ENCODE measurements around the gene KRT83.

Gene KRT83

DNA sequence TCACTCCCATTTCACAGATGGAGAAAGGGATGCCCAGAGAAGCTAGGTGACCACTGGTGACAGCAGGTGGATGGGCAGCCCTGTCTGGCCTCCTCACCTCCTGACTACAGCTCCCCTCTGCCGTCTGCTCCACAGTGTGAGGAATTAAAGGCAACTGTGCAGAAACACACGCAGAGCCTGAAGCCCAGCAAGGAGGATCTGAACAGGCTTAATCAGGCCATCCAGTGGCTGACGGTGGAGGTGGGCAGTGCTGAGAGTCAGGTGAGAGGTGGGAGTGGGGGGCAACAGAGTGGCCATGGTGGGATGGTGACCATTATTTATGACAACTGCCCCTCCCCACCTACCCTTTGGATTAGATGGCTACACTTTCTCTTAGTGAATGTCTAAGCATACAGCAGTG is 45.5 kb downstream of the KRT83 start:
- no peak overlapping the region for H3K9ac ChIP-seq (ENCODE audit: low read depth, low read length, poor library complexity, severe bottlenecking)
- peaks cover 21% of the 10 kb centered on the region for H3K4me1 ChIP-seq (ENCODE audit: insufficient read depth, low read length, poor library complexity, severe bottlenecking)
- H3K4me3 ChIP-seq (ENCODE audit: low read length, poor library complexity, severe bottlenecking), result no peak overlapping the region
- no peaks in the 10 kb centered on the region for H3K9me3 ChIP-seq (ENCODE audit: insufficient read depth, low read depth, low read length)
- no peak overlapping the region for H2AFZ ChIP-seq (ENCODE audit: low read length)
- TF ChIP-seq, protein P1, sequence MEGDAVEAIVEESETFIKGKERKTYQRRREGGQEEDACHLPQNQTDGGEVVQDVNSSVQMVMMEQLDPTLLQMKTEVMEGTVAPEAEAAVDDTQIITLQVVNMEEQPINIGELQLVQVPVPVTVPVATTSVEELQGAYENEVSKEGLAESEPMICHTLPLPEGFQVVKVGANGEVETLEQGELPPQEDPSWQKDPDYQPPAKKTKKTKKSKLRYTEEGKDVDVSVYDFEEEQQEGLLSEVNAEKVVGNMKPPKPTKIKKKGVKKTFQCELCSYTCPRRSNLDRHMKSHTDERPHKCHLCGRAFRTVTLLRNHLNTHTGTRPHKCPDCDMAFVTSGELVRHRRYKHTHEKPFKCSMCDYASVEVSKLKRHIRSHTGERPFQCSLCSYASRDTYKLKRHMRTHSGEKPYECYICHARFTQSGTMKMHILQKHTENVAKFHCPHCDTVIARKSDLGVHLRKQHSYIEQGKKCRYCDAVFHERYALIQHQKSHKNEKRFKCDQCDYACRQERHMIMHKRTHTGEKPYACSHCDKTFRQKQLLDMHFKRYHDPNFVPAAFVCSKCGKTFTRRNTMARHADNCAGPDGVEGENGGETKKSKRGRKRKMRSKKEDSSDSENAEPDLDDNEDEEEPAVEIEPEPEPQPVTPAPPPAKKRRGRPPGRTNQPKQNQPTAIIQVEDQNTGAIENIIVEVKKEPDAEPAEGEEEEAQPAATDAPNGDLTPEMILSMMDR (conservative IDR thresholded peaks at IDR 0.05; ENCODE audit: low read length), result no peak
- TF ChIP-seq EZH2phosphoT487 (IDR thresholded peaks at IDR 0.05; ENCODE audit: borderline replicate concordance), result no peak
- H3K9me2 ChIP-seq (replicated peaks; ENCODE audit: low read depth, low read length), result no peaks in the 10 kb centered on the region
- H3F3A ChIP-seq (ENCODE audit: low read depth), result no peaks in the 10 kb centered on the region
- H3K79me2 ChIP-seq (ENCODE audit: insufficient read depth, low read length), result no peaks in the 10 kb centered on the region
- H3K4me2 ChIP-seq (ENCODE audit: low read depth, low read length, poor library complexity, severe bottlenecking), result no peak overlapping the region
- no peaks in the 10 kb centered on the region for H4K20me1 ChIP-seq (ENCODE audit: insufficient read depth, low read length, poor library complexity, severe bottlenecking)
- no peaks in the 10 kb centered on the region for H3K27me3 ChIP-seq (ENCODE audit: insufficient read depth, low read length, poor library complexity, severe bottlenecking)
- H3K36me3 ChIP-seq (ENCODE audit: insufficient read depth, low read length), result no peaks in the 10 kb centered on the region

DNA sequence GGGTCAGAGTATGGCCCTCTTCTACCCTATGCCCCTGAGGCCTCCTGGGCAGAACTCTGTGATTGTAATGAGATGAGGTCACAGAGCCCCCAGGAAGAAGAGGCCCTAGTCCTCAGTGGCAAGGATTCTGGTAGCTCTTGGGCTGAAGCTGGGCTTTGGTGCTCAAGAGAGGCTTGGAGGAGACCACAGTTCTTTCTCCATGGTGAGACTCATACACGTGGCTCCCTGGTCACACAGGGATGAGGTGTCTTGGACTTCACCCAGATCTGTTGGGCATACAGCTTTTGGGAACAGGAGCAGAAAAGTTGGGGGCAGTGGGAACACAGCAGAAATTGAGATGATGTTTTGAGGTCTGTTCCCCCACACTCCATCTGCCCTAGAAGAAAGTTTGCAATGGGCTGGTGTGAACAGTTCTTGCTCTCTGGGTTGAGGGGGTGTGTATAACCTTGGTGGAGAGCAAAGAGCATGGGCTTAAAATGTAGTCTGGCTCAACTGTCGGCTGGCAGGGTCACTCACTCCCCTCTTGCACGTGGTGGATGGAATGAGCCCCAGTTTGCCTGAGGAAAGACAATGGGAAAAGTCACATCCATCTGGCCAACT is 46.6 kb downstream of the KRT83 start, which contains the start of gene KRT86:
KRT86 (plus strand) TSS at position 125 of the 600 bp plus-strand sequence. CDS start 27,272 bp downstream, outside the sequence.
- no peaks in the 10 kb centered on the region for H3K9me3 ChIP-seq (ENCODE audit: insufficient read depth, low read depth, low read length)
- no peaks in the 10 kb centered on the region for H3K27me3 ChIP-seq (ENCODE audit: insufficient read depth, low read length, poor library complexity, severe bottlenecking)
- H3K9me2 ChIP-seq (replicated peaks; ENCODE audit: low read depth, low read length), result no peaks in the 10 kb centered on the region
- peaks cover 21% of the 10 kb centered on the region for H3K4me1 ChIP-seq (ENCODE audit: insufficient read depth, low read length, poor library complexity, severe bottlenecking)
- H3K79me2 ChIP-seq (ENCODE audit: insufficient read depth, low read length), result no peaks in the 10 kb centered on the region
- no peaks in the 10 kb centered on the region for H3F3A ChIP-seq (ENCODE audit: low read depth)
- H4K20me1 ChIP-seq (ENCODE audit: insufficient read depth, low read length, poor library complexity, severe bottlenecking), result no peaks in the 10 kb centered on the region
- H3K4me2 ChIP-seq (ENCODE audit: low read depth, low read length, poor library complexity, severe bottlenecking), result no peak within 1 kb of the TSS
- no peak within 1 kb of the TSS for H2AFZ ChIP-seq (ENCODE audit: low read length)
- H3K9ac ChIP-seq (ENCODE audit: low read depth, low read length, poor library complexity, severe bottlenecking), result no peak within 1 kb of the TSS
- no peak within 1 kb of the TSS for H3K4me3 ChIP-seq (ENCODE audit: low read length, poor library complexity, severe bottlenecking)
- H3K36me3 ChIP-seq (ENCODE audit: insufficient read depth, low read length), result no peaks in the 10 kb centered on the region
- TF ChIP-seq, protein P1 (conservative IDR thresholded peaks at IDR 0.05; ENCODE audit: low read length), result no peak
- no peak for TF ChIP-seq EZH2phosphoT487 (IDR thresholded peaks at IDR 0.05; ENCODE audit: borderline replicate concordance)

DNA sequence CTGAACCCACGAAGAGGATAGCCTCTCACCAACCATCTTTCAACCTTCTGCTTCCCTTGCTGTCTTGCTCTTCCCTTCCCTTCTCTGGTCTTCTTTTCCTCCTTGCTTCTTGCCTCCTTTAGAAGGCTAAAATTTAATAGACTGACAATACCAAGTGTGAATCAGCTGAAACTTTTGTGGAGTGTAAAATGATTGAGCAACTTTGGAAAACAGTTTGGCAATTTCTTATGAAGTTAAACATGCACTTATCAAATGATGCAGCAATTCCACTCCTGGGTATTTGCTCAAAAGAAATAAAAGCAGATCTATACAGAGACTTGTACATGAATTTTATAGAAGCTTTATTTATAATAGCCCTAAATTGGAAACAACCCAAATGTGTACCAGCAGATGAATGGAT is 50.0 kb downstream of the KRT83 start:
- Histone ChIP-seq H4K20me1 (ENCODE audit: insufficient read depth, low read length, poor library complexity, severe bottlenecking) (no peaks in the 10 kb centered on the region), H3K9me2 (replicated peaks; ENCODE audit: low read depth, low read length) (no peaks in the 10 kb centered on the region), H3K4me2 (ENCODE audit: low read depth, low read length, poor library complexity, severe bottlenecking) (no peak overlapping the region), H3K27me3 (ENCODE audit: insufficient read depth, low read length, poor library complexity, severe bottlenecking) (no peaks in the 10 kb centered on the region), H2AFZ (ENCODE audit: low read length) (no peak overlapping the region), H3K4me3 (ENCODE audit: low read length, poor library complexity, severe bottlenecking) (no peak overlapping the region), H3K9ac (ENCODE audit: low read depth, low read length, poor library complexity, severe bottlenecking) (no peak overlapping the region), H3F3A (ENCODE audit: low read depth) (no peaks in the 10 kb centered on the region), H3K79me2 (ENCODE audit: insufficient read depth, low read length) (no peaks in the 10 kb centered on the region), H3K4me1 (ENCODE audit: insufficient read depth, low read length, poor library complexity, severe bottlenecking) (no peaks in the 10 kb centered on the region), H3K9me3 (ENCODE audit: insufficient read depth, low read depth, low read length) (no peaks in the 10 kb centered on the region), H3K36me3 (ENCODE audit: insufficient read depth, low read length) (no peaks in the 10 kb centered on the region)
- TF ChIP-seq, protein P1 (conservative IDR thresholded peaks at IDR 0.05; ENCODE audit: low read length), result no peak
- no peak for TF ChIP-seq EZH2phosphoT487 (IDR thresholded peaks at IDR 0.05; ENCODE audit: borderline replicate concordance)

Data from Loucy (cell line).